ENCODE results near the gene CADM1. TPM values are rescaled to one million over a fixed set of nuclear protein-coding genes. Genes with fewer than 3 reads are reported as not detected.

The CADM1 gene
- total and polyA plus RNA-seq, 2 experiments from 2014 or later = 48.4 to 54.3 TPM

GRCh38 chr11:115550291-115551059 is 46.3 kb upstream of the CADM1 start:
- WGBS (ENCODE audit: low lambda C conversion rate, missing lambda C conversion rate) = 78% methylated on average over 17 of the region's 17 CpGs
- Histone ChIP-seq H3K4me2 (no peak overlapping the region), H3K79me2 (no peaks in the 10 kb centered on the region), H3K4me3 (no peak overlapping the region), H4K20me1 (ENCODE audit: insufficient read depth, poor library complexity, severe bottlenecking) (no peaks in the 10 kb centered on the region), H2AFZ (no peak overlapping the region), H3K9me2 (replicated peaks; ENCODE audit: insufficient read depth) (no peaks in the 10 kb centered on the region), H3K36me3 (replicated peaks; ENCODE audit: insufficient read depth, low read depth) (no peaks in the 10 kb centered on the region), H3K4me1 (ENCODE audit: insufficient read depth) (peaks cover 15% of the 10 kb centered on the region), H3K27me3 (no peaks in the 10 kb centered on the region), H3K9me3 (ENCODE audit: low read depth) (no peaks in the 10 kb centered on the region), H3K27ac (no peak overlapping the region)
- TF ChIP-seq, protein P1, sequence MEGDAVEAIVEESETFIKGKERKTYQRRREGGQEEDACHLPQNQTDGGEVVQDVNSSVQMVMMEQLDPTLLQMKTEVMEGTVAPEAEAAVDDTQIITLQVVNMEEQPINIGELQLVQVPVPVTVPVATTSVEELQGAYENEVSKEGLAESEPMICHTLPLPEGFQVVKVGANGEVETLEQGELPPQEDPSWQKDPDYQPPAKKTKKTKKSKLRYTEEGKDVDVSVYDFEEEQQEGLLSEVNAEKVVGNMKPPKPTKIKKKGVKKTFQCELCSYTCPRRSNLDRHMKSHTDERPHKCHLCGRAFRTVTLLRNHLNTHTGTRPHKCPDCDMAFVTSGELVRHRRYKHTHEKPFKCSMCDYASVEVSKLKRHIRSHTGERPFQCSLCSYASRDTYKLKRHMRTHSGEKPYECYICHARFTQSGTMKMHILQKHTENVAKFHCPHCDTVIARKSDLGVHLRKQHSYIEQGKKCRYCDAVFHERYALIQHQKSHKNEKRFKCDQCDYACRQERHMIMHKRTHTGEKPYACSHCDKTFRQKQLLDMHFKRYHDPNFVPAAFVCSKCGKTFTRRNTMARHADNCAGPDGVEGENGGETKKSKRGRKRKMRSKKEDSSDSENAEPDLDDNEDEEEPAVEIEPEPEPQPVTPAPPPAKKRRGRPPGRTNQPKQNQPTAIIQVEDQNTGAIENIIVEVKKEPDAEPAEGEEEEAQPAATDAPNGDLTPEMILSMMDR (IDR thresholded peaks at IDR 0.05; ENCODE audit: poor library complexity) = no peak
- TF ChIP-seq EZH2phosphoT487 (IDR thresholded peaks at IDR 0.05; ENCODE audit: low read depth, severe bottlenecking, unreplicated experiment) (no peak), EZH2 (IDR thresholded peaks at IDR 0.05; ENCODE audit: borderline replicate concordance) (no peak)
- DNase-seq (ENCODE audit: low spot score) = peak; percentile 43

- WGBS (ENCODE audit: low lambda C conversion rate, missing lambda C conversion rate) = 36% methylated on average over 9 of the region's 10 CpGs
- Histone ChIP-seq H3K4me1 (ENCODE audit: insufficient read depth) (peaks cover 15% of the 10 kb centered on the region), H3K27ac (peak overlapping the region; percentile 64), H3K4me3 (no peak overlapping the region), H3K79me2 (no peaks in the 10 kb centered on the region), H4K20me1 (ENCODE audit: insufficient read depth, poor library complexity, severe bottlenecking) (no peaks in the 10 kb centered on the region), H2AFZ (peak overlapping the region; percentile 32), H3K4me2 (peak overlapping the region; percentile 56), H3K36me3 (replicated peaks; ENCODE audit: insufficient read depth, low read depth) (no peaks in the 10 kb centered on the region), H3K9me2 (replicated peaks; ENCODE audit: insufficient read depth) (no peaks in the 10 kb centered on the region), H3K9me3 (ENCODE audit: low read depth) (no peaks in the 10 kb centered on the region), H3K27me3 (no peaks in the 10 kb centered on the region)
- DNase-seq (ENCODE audit: low spot score) = peak; percentile 86
- TF ChIP-seq EZH2 (IDR thresholded peaks at IDR 0.05; ENCODE audit: borderline replicate concordance) (no peak), EZH2phosphoT487 (IDR thresholded peaks at IDR 0.05; ENCODE audit: low read depth, severe bottlenecking, unreplicated experiment) (no peak)
- TF ChIP-seq, protein P1 (IDR thresholded peaks at IDR 0.05; ENCODE audit: poor library complexity) = no peak
Observed at GRCh38 chr11:115548878-115549528, 44.8 kb upstream of the CADM1 start.

GRCh38 chr11:115545581-115546210 is 41.5 kb upstream of the CADM1 start:
- Histone ChIP-seq H2AFZ (no peak overlapping the region), H4K20me1 (ENCODE audit: insufficient read depth, poor library complexity, severe bottlenecking) (no peaks in the 10 kb centered on the region), H3K27ac (no peak overlapping the region), H3K9me2 (replicated peaks; ENCODE audit: insufficient read depth) (no peaks in the 10 kb centered on the region), H3K27me3 (no peaks in the 10 kb centered on the region), H3K36me3 (replicated peaks; ENCODE audit: insufficient read depth, low read depth) (no peaks in the 10 kb centered on the region), H3K9me3 (ENCODE audit: low read depth) (no peaks in the 10 kb centered on the region), H3K4me3 (no peak overlapping the region), H3K79me2 (no peaks in the 10 kb centered on the region), H3K4me2 (no peak overlapping the region), H3K4me1 (ENCODE audit: insufficient read depth) (peaks cover 15% of the 10 kb centered on the region)
- 93% methylated on average over 2 of the region's 2 CpGs for WGBS (ENCODE audit: low lambda C conversion rate, missing lambda C conversion rate)
- DNase-seq (ENCODE audit: low spot score) = no peak
- TF ChIP-seq EZH2phosphoT487 (IDR thresholded peaks at IDR 0.05; ENCODE audit: low read depth, severe bottlenecking, unreplicated experiment) = no peak
- TF ChIP-seq EZH2 (IDR thresholded peaks at IDR 0.05; ENCODE audit: borderline replicate concordance) = no peak
- TF ChIP-seq, protein P1 (IDR thresholded peaks at IDR 0.05; ENCODE audit: poor library complexity) = no peak
